GM18873 (cell line): ENCODE measurements around the gene NUDT7.

Experiments used
- ATAC-seq: cut with Tn5 transposase; IDR thresholded peaks from one replicate; pipeline ENCODE4 v1.9.1; 2021; ENCODE audit warnings: mild to moderate bottlenecking, moderate library complexity, moderate number of reproducible peaks; ENCODE audit not compliant: unreplicated experiment, low FRiP score

Gene NUDT7

GRCh38 chr16:77722309-77723107 lies at the start of gene NUDT7:
TSS of gene NUDT7 (plus strand) at chr16:77722514. CDS start at chr16:77722583, 69 bp downstream.
- peak; percentile 70 for ATAC-seq

- ATAC-seq = no peak
These were observed 47.4 kb upstream of the NUDT7 start for GRCh38 chr16:77674888-77675287.

GRCh38 chr16:77675464-77676324 lies 46.6 kb upstream of the NUDT7 start:
- no peak for ATAC-seq

- no peak for ATAC-seq
These were observed 45.2 kb upstream of the NUDT7 start for GRCh38 chr16:77677129-77677528.

GRCh38 chr16:77679391-77679790 lies 42.9 kb upstream of the NUDT7 start:
- no peak for ATAC-seq

GRCh38 chr16:77679901-77680300 lies 42.4 kb upstream of the NUDT7 start:
- ATAC-seq = no peak

- ATAC-seq = no peak
These were observed 41.8 kb upstream of the NUDT7 start for GRCh38 chr16:77680496-77680895.

GRCh38 chr16:77682586-77682985 lies 39.7 kb upstream of the NUDT7 start:
- no peak for ATAC-seq

- ATAC-seq = no peak
These were observed 38.7 kb upstream of the NUDT7 start for GRCh38 chr16:77683397-77684180.

- ATAC-seq = no peak
These were observed 38.2 kb upstream of the NUDT7 start for GRCh38 chr16:77684181-77684526.

- ATAC-seq = no peak
These were observed 35.9 kb upstream of the NUDT7 start for GRCh38 chr16:77686385-77686784.

- ATAC-seq = no peak
These were observed 32.3 kb upstream of the NUDT7 start for GRCh38 chr16:77689971-77690370.

- ATAC-seq = no peak
These were observed 31.9 kb upstream of the NUDT7 start for GRCh38 chr16:77690416-77690815.

GRCh38 chr16:77692612-77693011 lies 29.7 kb upstream of the NUDT7 start:
- ATAC-seq = no peak

- no peak for ATAC-seq
These were observed 26.2 kb upstream of the NUDT7 start for GRCh38 chr16:77696149-77696548.

GRCh38 chr16:77700846-77701245 lies 21.5 kb upstream of the NUDT7 start:
- no peak for ATAC-seq

GRCh38 chr16:77705351-77705750 lies 17.0 kb upstream of the NUDT7 start:
- no peak for ATAC-seq

GRCh38 chr16:77711179-77711578 lies 11.1 kb upstream of the NUDT7 start:
- ATAC-seq = no peak

GRCh38 chr16:77711775-77712174 lies 10.5 kb upstream of the NUDT7 start:
- ATAC-seq = no peak

- ATAC-seq = no peak
These were observed 7.2 kb upstream of the NUDT7 start for GRCh38 chr16:77715145-77715544.

- peak; percentile 26 for ATAC-seq
These were observed 484 bp upstream of the NUDT7 start for GRCh38 chr16:77721752-77722308.
